Activated CD8-positive, alpha-beta memory T cell treated with anti-CD3 and anti-CD28 coated beads, Interleukin-2, amount 50 U/mL, for 4 hours (primary cell): ENCODE measurements around the gene WBP2NL.

Experiments used
- DNase-seq: peaks from one replicate; pipeline ENCODE4 v3.0.0-alpha.2; 2020

WBP2NL gene

GRCh38 chr22:41979423-41980250 is 19.0 kb upstream of the WBP2NL start:
- no peak for DNase-seq

GRCh38 chr22:41982865-41983264 is 15.7 kb upstream of the WBP2NL start:
- no peak for DNase-seq

GRCh38 chr22:41983513-41984405 is 14.8 kb upstream of the WBP2NL start:
- no peak for DNase-seq

GRCh38 chr22:41987276-41987675 is 11.3 kb upstream of the WBP2NL start:
- DNase-seq, result no peak

GRCh38 chr22:41989246-41989645 is 9.3 kb upstream of the WBP2NL start:
- no peak for DNase-seq

- no peak for DNase-seq
These were observed 7.5 kb upstream of the WBP2NL start for GRCh38 chr22:41991111-41991510.

- no peak for DNase-seq
These were observed 6.1 kb upstream of the WBP2NL start for GRCh38 chr22:41992496-41992895.

- DNase-seq, result no peak
These were observed 3.4 kb upstream of the WBP2NL start for GRCh38 chr22:41995211-41995610.

- no peak for DNase-seq
These were observed 1.8 kb upstream of the WBP2NL start for GRCh38 chr22:41996826-41997225.

GRCh38 chr22:42000466-42000865 is 1.9 kb downstream of the WBP2NL start:
- no peak for DNase-seq

GRCh38 chr22:42001121-42001520 is 2.5 kb downstream of the WBP2NL start:
- DNase-seq, result no peak

- DNase-seq, result no peak
These were observed 3.1 kb downstream of the WBP2NL start for GRCh38 chr22:42001706-42002105.

GRCh38 chr22:42007922-42008321 is 9.3 kb downstream of the WBP2NL start:
- no peak for DNase-seq

GRCh38 chr22:42010778-42011177 is 12.2 kb downstream of the WBP2NL start:
- DNase-seq, result no peak

- DNase-seq, result no peak
These were observed 14.8 kb downstream of the WBP2NL start for GRCh38 chr22:42013385-42013784.

- no peak for DNase-seq
These were observed 17.5 kb downstream of the WBP2NL start for GRCh38 chr22:42016111-42016510.

- DNase-seq, result no peak
These were observed 19.6 kb downstream of the WBP2NL start for GRCh38 chr22:42018224-42018623.

GRCh38 chr22:42021571-42021970 is 23.0 kb downstream of the WBP2NL start:
- no peak for DNase-seq

- DNase-seq, result no peak
These were observed 23.7 kb downstream of the WBP2NL start for GRCh38 chr22:42022162-42022847.

GRCh38 chr22:42025421-42025820 is 26.8 kb downstream of the WBP2NL start:
- DNase-seq, result no peak

GRCh38 chr22:42026705-42027104 is 28.1 kb downstream of the WBP2NL start:
- no peak for DNase-seq

GRCh38 chr22:42033263-42034181 is 34.9 kb downstream of the WBP2NL start:
- no peak for DNase-seq
